Endodermal cell (in vitro differentiated cells): ENCODE data around the gene ITGA2. TPM values are rescaled to one million over a fixed set of nuclear protein-coding genes. Genes with fewer than 3 reads are reported as not detected.

Source experiments
- DNase-seq: peaks from one replicate; pipeline ENCODE4 v3.0.0-alpha.2; 2017
- H3K27ac ChIP-seq: 2 replicates; pipeline ENCODE4 v1.5.1; 2013; ENCODE audit warnings: mild to moderate bottlenecking, low read depth, low read length, moderate library complexity
- H3K27me3 ChIP-seq: 2 replicates; pipeline ENCODE4 v1.6.1; 2013; ENCODE audit warnings: mild to moderate bottlenecking, low read length, moderate library complexity; ENCODE audit not compliant: insufficient read depth, control insufficient read depth, poor library complexity, severe bottlenecking
- H3K36me3 ChIP-seq: 2 replicates; pipeline ENCODE4 v1.7.0; 2013; ENCODE audit warnings: mild to moderate bottlenecking, low read length, moderate library complexity; ENCODE audit not compliant: control insufficient read depth, insufficient read depth
- H3K4me1 ChIP-seq: one replicate; pipeline ENCODE4 v1.7.0; 2013; ENCODE audit warnings: low read length; ENCODE audit not compliant: control insufficient read depth, insufficient read depth
- H3K4me3 ChIP-seq: 2 replicates; pipeline ENCODE4 v1.5.1; 2013; ENCODE audit warnings: mild to moderate bottlenecking, low read length, moderate library complexity
- H3K9ac ChIP-seq: 2 replicates; pipeline ENCODE4 v1.6.1; 2013; ENCODE audit warnings: mild to moderate bottlenecking, low read length, moderate library complexity; ENCODE audit not compliant: poor library complexity, severe bottlenecking; ENCODE audit errors: extremely low read depth
- H3K9me3 ChIP-seq: 2 replicates; pipeline ENCODE4 v1.6.1; 2013; ENCODE audit warnings: mild to moderate bottlenecking, low read length, moderate library complexity; ENCODE audit not compliant: control insufficient read depth
- H3K27ac Mint-ChIP-seq: 2 replicates; pipeline ENCODE4 v1.8.0; 2020; ENCODE audit warnings: mixed read lengths
- H3K27me3 Mint-ChIP-seq: 2 replicates; pipeline ENCODE4 v1.8.0; 2021; ENCODE audit warnings: mild to moderate bottlenecking, mixed read lengths; ENCODE audit not compliant: insufficient read depth
- H3K36me3 Mint-ChIP-seq: 2 replicates; pipeline ENCODE4 v1.8.0; 2020; ENCODE audit warnings: low read depth, mixed read lengths
- H3K4me1 Mint-ChIP-seq: 2 replicates; pipeline ENCODE4 v1.8.0; 2020; ENCODE audit warnings: mixed read lengths
- H3K4me3 Mint-ChIP-seq: 2 replicates; pipeline ENCODE4 v1.8.0; 2020; ENCODE audit warnings: mild to moderate bottlenecking, moderate library complexity, mixed read lengths
- H3K9me3 Mint-ChIP-seq: 2 replicates; pipeline ENCODE4 v1.8.0; 2020; ENCODE audit warnings: mild to moderate bottlenecking, mixed read lengths
- WGBS, 2 experiments: methylation state at CpG; one replicate each; pipeline versions ENCODE4 v1.1.5 to v1.1.7; 2013; ENCODE audit warnings: missing lambda C conversion rate in 2 of 2, mixed read lengths in 1 of 2; ENCODE audit not compliant: insufficient coverage in 1 of 2, insufficient read length in 1 of 2; 5-methylcytosine and 5-hydroxymethylcytosine counted together
- total RNA-seq, 2 donors: library from RNA; stranded (reverse); fragmentation: NEBNext Ultra II Directional in 1 of 2; extraction: Animal tissue kit (Norgen Biotek cat#: 25700) in 1 of 2; gene quantifications; 2 replicates in 1 of 2; 3 replicates in 1 of 2; pipeline ENCODE4 v1.2.1, GENCODE V29; 2021
- TF ChIP-seq, protein P1 (sequence below): fragments of 200-600 bp; sonication (generic); conservative IDR thresholded peaks from 2 replicates; pipeline ENCODE4 v1.5.0; 2021; ENCODE audit warnings: antibody characterized with exemption, mild to moderate bottlenecking

Gene ITGA2
- total RNA-seq, 2 donors from 2014 or later = 1.3 to 4.0 TPM

DNA sequence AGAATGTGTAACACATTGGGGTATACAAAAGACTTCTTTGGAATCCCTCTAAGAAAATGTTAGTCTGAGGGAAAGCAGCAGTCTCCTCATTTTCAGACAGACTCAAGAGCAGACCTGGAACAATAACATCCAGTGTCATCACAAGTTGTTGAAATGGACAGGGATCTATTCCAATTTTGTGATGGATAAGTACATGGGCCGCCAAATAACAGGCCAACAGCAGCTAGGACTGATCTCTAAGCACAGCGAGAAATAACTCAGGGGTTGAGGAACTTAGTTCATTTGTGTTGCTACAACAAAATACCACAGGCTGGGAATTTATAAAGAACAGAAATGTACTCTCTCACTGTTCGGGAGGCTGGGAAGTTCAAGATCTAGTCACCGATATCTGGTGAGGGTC lies 7.6 kb upstream of the ITGA2 start:
- no peaks in the 10 kb centered on the region for H3K36me3 Mint-ChIP-seq
- H3K4me3 Mint-ChIP-seq = no peak overlapping the region
- Histone ChIP-seq H3K9me3 (peaks cover 21% of the 10 kb centered on the region), H3K27ac (no peak overlapping the region), H3K4me3 (no peak overlapping the region), H3K27me3 (no peaks in the 10 kb centered on the region), H3K4me1 (no peaks in the 10 kb centered on the region), H3K36me3 (no peaks in the 10 kb centered on the region), H3K9ac (no peak overlapping the region)
- 93 to 96% methylated on average over 4 of the region's 4 CpGs for WGBS, 2 experiments
- TF ChIP-seq, protein P1, sequence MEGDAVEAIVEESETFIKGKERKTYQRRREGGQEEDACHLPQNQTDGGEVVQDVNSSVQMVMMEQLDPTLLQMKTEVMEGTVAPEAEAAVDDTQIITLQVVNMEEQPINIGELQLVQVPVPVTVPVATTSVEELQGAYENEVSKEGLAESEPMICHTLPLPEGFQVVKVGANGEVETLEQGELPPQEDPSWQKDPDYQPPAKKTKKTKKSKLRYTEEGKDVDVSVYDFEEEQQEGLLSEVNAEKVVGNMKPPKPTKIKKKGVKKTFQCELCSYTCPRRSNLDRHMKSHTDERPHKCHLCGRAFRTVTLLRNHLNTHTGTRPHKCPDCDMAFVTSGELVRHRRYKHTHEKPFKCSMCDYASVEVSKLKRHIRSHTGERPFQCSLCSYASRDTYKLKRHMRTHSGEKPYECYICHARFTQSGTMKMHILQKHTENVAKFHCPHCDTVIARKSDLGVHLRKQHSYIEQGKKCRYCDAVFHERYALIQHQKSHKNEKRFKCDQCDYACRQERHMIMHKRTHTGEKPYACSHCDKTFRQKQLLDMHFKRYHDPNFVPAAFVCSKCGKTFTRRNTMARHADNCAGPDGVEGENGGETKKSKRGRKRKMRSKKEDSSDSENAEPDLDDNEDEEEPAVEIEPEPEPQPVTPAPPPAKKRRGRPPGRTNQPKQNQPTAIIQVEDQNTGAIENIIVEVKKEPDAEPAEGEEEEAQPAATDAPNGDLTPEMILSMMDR = no peak
- H3K9me3 Mint-ChIP-seq = peaks cover 17% of the 10 kb centered on the region
- no peak for DNase-seq
- H3K4me1 Mint-ChIP-seq = peaks cover 6% of the 10 kb centered on the region
- H3K27ac Mint-ChIP-seq = no peak overlapping the region
- peaks cover 7% of the 10 kb centered on the region for H3K27me3 Mint-ChIP-seq

DNA sequence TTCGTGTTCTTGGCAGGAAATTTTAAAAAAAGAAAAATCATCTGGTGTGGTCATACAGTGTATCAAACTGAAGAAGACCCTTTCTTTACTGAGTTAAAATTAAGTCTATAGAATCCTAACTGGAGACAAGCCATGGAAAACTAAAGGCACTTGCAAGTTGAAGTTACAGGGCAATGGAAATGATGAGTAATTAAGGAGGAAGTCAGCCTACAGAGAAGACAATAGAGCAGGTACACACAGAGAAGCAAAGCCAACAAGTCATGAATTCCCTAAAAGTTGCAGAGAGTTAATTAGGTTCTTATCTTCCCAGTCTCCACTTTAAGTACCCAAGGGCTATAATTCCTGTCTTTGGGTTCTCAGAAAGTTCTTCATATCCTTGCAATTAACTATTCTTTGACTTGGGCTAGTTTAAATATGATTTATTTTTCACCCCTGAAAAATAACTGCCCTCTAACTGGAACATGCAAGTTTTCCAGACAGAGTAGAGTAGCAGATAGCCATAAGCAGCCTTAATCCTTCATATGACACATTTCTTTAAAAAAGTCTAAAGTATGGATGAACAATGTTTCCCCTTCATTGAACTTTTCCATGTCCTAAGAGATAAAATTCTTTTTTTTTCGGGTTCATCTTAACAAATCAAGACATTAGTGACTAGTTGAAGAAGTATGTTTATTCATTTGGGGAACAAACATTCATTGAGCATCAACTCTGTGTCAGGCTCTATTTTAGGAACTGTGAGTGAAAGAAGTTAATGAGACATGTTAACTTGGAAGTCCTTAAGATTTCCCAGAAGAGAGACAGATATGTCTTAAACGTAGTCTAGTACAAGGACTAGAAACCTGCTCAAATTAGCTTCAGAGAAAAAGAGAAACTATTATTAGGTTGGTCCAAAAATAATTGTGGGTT lies 5.2 kb upstream of the ITGA2 start:
- H3K4me1 ChIP-seq = no peaks in the 10 kb centered on the region
- H3K36me3 Mint-ChIP-seq = no peaks in the 10 kb centered on the region
- H3K9ac ChIP-seq = no peak overlapping the region
- H3K4me3 ChIP-seq = no peak overlapping the region
- H3K9me3 Mint-ChIP-seq = no peaks in the 10 kb centered on the region
- no peaks in the 10 kb centered on the region for H3K9me3 ChIP-seq
- WGBS, 2 experiments = 83 to 87% methylated on average over 1 to 3 of the region's 3 CpGs
- H3K4me1 Mint-ChIP-seq = peaks cover 6% of the 10 kb centered on the region
- no peak overlapping the region for H3K4me3 Mint-ChIP-seq
- no peak overlapping the region for H3K27ac Mint-ChIP-seq
- no peak for DNase-seq
- H3K27ac ChIP-seq = no peak overlapping the region
- peaks cover 21% of the 10 kb centered on the region for H3K27me3 ChIP-seq
- no peaks in the 10 kb centered on the region for H3K36me3 ChIP-seq
- peaks cover 28% of the 10 kb centered on the region for H3K27me3 Mint-ChIP-seq
- TF ChIP-seq, protein P1 = no peak

DNA sequence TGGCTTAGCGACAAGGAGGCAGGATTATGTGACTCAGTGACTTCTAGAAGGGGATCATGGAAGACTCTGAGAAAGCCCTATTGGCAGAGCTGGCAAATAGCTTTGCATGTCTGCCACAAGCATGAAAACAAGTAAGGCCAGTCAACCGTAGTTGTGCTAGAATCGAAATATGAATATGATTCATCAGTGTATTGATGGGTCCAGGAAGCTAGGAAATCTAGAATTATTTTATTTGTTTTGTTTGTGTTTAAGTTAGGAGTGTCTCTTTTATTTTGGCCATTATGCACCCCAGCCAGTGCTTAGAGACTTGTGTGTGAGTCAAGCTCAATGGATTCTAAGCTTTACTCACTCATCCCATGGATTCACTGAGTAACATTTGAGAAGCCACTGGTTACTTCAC lies 3.8 kb upstream of the ITGA2 start:
- H3K27ac ChIP-seq = no peak overlapping the region
- H3K9me3 ChIP-seq = no peaks in the 10 kb centered on the region
- WGBS, 2 experiments = 93 to 95% methylated on average over 3 of the region's 3 CpGs
- TF ChIP-seq, protein P1 = no peak
- H3K9ac ChIP-seq = no peak overlapping the region
- Mint-ChIP-seq H3K4me1 (peaks cover 9% of the 10 kb centered on the region), H3K36me3 (no peaks in the 10 kb centered on the region), H3K9me3 (no peaks in the 10 kb centered on the region), H3K27me3 (peaks cover 38% of the 10 kb centered on the region), H3K4me3 (no peak overlapping the region), H3K27ac (no peak overlapping the region)
- H3K4me3 ChIP-seq = no peak overlapping the region
- H3K36me3 ChIP-seq = no peaks in the 10 kb centered on the region
- H3K4me1 ChIP-seq = no peaks in the 10 kb centered on the region
- H3K27me3 ChIP-seq = peaks cover 30% of the 10 kb centered on the region
- no peak for DNase-seq
